Left ventricle myocardium inferior (tissue), 1 donor: ENCODE data around the gene TESMIN. TPM values are rescaled to one million over a fixed set of nuclear protein-coding genes. Genes with fewer than 3 reads are reported as not detected.

Experiments
- DNase-seq: peaks from one replicate; pipeline ENCODE4 v3.0.0-alpha.2; 2020
- H3K27ac ChIP-seq: fragments of 200-600 bp; replicated peaks from 2 replicates; pipeline ENCODE4 v1.8.0; 2021
- H3K27me3 ChIP-seq: fragments of 200-600 bp; 2 replicates; pipeline ENCODE4 v1.8.0; 2021; ENCODE audit warnings: low read depth
- H3K36me3 ChIP-seq: fragments of 200-600 bp; 2 replicates; pipeline ENCODE4 v1.8.0; 2021
- H3K4me1 ChIP-seq: fragments of 200-600 bp; 2 replicates; pipeline ENCODE4 v1.8.0; 2021
- H3K4me3 ChIP-seq: fragments of 200-600 bp; 2 replicates; pipeline ENCODE4 v1.8.0; 2021; ENCODE audit warnings: mild to moderate bottlenecking, moderate library complexity
- H3K9me3 ChIP-seq: fragments of 200-600 bp; replicated peaks from 2 replicates; pipeline ENCODE4 v1.8.0; 2021
- intact Hi-C: fragments of 100-400 bp; cut with micrococcal nuclease; formaldehyde crosslinking; loops from one replicate; pipeline ENCODE4 v1.11.0; 2022
- total RNA-seq: library from RNA; stranded (reverse); fragmentation: NEBNext Ultra II Directional; extraction: Animal tissue kit (Norgen Biotek cat#: 25700); gene quantifications from one replicate; pipeline ENCODE4 v1.2.1, GENCODE V29; 2021
- TF ChIP-seq, protein P1 (sequence below): fragments of 200-600 bp; IDR thresholded peaks from 2 replicates; pipeline ENCODE4 v1.8.0; 2021; ENCODE audit warnings: antibody characterized with exemption, mild to moderate bottlenecking, borderline replicate concordance
- donor health status: DM: no; HTN: yes; CAD: no; lungs with severe emphysema.

Gene TESMIN
- total RNA-seq, 1 donor from 2014 or later: 0.52 TPM

DNA sequence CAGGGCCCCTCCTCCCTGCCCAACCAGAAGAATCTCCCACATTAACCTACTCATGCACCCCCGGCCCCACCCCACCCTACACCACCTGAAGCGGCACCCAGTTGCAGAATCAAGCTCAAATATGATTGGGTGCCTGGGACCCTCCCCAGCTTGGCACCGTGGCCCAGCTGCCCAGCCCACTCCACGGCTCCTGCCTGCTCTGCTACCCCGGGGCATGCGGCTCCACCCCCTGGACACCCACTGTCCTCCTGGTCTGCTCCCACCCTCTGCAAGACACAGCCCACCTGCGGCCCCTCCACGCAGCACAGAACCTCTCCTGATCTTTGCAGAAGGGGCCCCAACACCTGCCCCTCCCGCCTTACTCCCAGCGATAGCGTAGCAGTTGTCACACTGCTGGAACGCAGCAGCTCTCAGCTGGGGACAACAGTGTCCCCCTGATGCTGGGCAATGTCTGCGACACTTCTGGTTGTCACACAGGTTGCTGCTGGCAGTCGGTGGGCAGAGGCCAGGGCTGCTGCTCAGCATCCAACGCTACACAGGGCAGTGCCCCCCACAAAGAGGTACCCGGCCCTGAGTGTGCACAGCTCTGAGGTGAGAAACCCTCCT lies 32.0 kb upstream of the TESMIN start:
- peak; percentile 74 for DNase-seq
- H3K27ac ChIP-seq: peak overlapping the region; percentile 44
- intact Hi-C loops: no loop called here

DNA sequence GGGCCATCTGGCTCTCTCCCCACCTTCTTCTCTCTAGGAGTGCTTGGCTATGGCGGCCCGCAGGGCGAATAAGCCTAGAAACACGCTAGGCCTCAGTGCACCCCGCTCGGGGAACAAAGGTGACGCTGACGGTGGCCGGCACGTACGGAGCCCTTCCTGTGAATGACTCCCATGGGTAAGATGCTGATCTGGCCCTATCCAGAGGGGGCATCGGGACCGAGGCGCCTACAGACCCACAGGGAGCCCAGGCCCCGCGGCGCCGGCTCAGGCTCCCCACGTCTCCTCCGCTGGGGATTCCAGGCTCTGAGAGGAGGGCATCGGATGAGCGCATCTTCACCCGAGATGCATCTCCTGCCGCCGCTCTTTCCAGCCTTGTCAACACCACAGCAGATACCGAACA lies 31.4 kb upstream of the TESMIN start:
- H3K4me3 ChIP-seq: no peak overlapping the region
- H3K27ac ChIP-seq: peak overlapping the region; percentile 44
- no peaks in the 10 kb centered on the region for H3K9me3 ChIP-seq
- TF ChIP-seq, protein P1, sequence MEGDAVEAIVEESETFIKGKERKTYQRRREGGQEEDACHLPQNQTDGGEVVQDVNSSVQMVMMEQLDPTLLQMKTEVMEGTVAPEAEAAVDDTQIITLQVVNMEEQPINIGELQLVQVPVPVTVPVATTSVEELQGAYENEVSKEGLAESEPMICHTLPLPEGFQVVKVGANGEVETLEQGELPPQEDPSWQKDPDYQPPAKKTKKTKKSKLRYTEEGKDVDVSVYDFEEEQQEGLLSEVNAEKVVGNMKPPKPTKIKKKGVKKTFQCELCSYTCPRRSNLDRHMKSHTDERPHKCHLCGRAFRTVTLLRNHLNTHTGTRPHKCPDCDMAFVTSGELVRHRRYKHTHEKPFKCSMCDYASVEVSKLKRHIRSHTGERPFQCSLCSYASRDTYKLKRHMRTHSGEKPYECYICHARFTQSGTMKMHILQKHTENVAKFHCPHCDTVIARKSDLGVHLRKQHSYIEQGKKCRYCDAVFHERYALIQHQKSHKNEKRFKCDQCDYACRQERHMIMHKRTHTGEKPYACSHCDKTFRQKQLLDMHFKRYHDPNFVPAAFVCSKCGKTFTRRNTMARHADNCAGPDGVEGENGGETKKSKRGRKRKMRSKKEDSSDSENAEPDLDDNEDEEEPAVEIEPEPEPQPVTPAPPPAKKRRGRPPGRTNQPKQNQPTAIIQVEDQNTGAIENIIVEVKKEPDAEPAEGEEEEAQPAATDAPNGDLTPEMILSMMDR: no peak
- H3K36me3 ChIP-seq: peaks cover 91% of the 10 kb centered on the region
- H3K4me1 ChIP-seq: peaks cover 62% of the 10 kb centered on the region
- DNase-seq: no peak
- intact Hi-C loops: no loop called here
- no peaks in the 10 kb centered on the region for H3K27me3 ChIP-seq

More for the DNA sequence above, 32.0 kb upstream of the TESMIN start:
- TF ChIP-seq, protein P1: no peak
- H3K36me3 ChIP-seq: peaks cover 86% of the 10 kb centered on the region
- peaks cover 58% of the 10 kb centered on the region for H3K4me1 ChIP-seq
- H3K27me3 ChIP-seq: no peaks in the 10 kb centered on the region
- H3K4me3 ChIP-seq: no peak overlapping the region
- H3K9me3 ChIP-seq: no peaks in the 10 kb centered on the region

DNA sequence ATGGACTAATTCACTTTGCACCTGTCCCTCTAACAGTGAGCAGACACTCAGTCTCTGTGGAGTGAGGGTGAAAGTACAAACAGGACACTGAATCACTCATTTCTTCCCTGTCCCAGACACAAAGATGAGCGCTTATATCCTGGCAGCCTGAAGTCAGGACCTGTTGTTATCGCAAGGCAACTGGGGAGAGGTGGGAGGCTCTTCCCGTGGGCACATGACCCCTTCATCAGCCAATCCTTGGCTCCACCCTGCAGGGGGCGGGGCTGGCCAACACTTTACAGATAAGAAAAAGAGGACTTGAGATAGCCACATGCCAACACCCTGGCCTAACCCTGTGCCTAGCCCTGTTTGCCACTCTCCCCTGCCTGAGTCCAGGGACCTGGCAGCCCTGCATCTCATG lies 29.5 kb upstream of the TESMIN start:
- Histone ChIP-seq H3K4me3 (no peak overlapping the region), H3K36me3 (peaks cover 96% of the 10 kb centered on the region), H3K27ac (peak overlapping the region; percentile 62), H3K27me3 (no peaks in the 10 kb centered on the region), H3K9me3 (no peaks in the 10 kb centered on the region), H3K4me1 (peaks cover 77% of the 10 kb centered on the region)
- TF ChIP-seq, protein P1: no peak
- peak; percentile 77 for DNase-seq
- intact Hi-C loops: no loop called here

DNA sequence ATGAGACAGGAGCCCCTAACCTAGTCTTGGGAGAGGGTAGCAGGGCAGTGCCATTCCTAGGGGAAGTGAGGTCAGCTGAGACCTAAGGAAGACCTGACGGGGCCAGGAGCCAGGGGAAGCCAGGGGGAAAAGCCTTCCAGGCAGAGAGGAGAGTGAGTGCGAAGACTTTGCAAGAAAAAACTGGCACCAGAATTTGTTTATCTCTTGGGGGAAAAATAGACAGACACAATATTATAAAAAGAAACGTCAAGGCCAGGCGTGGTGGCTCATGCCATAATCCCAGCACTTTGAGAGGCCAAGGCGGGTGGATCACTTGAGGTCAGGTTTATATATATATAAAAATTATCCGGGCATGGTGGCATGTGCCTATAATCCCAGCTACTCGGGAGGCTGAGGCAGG lies 26.9 kb upstream of the TESMIN start:
- peaks cover 100% of the 10 kb centered on the region for H3K36me3 ChIP-seq
- intact Hi-C loops: no loop called here
- no peak overlapping the region for H3K4me3 ChIP-seq
- DNase-seq: no peak
- no peaks in the 10 kb centered on the region for H3K9me3 ChIP-seq
- peak overlapping the region; percentile 64 for H3K27ac ChIP-seq
- no peaks in the 10 kb centered on the region for H3K27me3 ChIP-seq
- TF ChIP-seq, protein P1: no peak
- peaks cover 66% of the 10 kb centered on the region for H3K4me1 ChIP-seq

DNA sequence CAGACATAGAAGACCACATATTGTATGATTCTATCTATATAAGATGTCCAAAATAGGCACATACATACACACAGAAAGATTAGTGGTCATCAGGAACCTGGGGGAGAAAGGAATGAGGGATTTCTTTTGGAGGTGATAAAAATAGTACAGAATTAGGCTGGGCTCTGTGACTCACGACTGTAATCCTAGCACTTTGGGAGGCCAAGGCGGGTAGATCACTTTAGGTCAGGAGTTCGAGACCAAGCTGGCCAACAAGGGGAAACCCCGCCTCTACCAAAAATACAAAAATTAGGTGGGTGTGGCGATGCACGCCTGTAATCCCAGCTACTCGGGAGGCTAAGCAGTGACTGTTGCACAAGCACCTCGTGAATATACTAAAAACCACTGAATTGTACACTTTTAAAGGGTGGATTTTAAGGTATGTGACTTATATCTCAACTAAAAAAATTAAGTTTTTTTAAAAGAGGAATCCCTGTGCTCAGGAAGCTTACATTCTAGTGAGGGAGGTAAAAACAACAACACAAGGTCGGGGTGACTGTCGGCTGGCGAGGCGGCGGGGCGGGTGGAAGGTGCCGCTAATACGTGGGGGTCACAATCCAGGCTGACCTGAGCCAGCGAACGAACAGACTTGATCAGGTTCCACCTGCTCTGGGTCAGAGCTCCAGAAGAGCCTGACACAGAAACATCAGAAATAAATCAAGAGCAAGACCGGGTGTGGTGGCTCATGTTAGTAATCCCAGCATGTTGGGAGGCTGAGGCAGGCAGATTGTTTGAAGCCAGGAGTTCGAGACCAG lies 25.3 kb upstream of the TESMIN start:
- Histone ChIP-seq H3K36me3 (peaks cover 100% of the 10 kb centered on the region), H3K27ac (no peak overlapping the region), H3K4me1 (peaks cover 50% of the 10 kb centered on the region), H3K9me3 (no peaks in the 10 kb centered on the region), H3K4me3 (no peak overlapping the region), H3K27me3 (no peaks in the 10 kb centered on the region)
- intact Hi-C loops: no loop called here
- TF ChIP-seq, protein P1: no peak
- DNase-seq: no peak
